Epidermal melanocyte (primary cell): ENCODE data around the gene ABLIM3.

ENCODE experiments used
- DNase-seq: peaks from one replicate; pipeline ENCODE4 v3.0.0; 2011; ENCODE audit warnings: low spot score; ENCODE audit not compliant: insufficient read length

Gene ABLIM3

DNA sequence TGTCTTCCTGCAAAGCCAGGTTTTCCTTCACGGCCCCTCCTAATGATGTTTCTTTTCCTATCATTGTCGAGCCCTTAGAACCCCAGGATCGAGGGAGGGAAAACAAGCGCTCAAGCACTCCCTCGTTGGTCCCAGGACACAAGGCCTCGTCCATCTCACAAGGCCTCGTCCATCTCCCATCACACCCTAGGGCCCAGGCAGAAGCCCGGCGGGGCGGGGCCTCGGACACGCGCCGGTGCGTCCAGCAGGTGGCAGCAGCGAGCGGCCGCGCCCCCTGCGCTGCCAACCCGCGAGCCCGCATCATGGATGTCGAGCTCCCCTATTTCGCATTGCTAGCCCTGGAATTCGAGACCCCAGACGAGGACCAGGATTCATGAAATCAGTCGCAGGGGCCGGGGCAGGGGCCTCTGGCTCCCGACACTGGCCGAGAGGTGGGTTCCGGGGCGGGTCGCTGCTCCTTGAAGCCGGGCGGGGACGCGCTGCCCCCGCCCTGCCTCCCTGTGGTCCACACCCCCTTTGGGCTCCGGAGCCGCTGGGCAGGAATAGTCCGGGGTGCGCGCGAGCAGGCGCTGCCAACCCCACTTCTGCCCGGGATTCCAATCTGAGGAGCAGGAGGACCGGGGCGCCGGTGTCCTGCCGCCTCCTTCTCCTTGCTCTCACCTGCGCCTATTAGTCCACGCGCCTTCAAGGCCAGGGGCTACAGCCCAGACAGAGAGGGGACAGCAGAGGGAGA is at the start of gene ABLIM3:
ABLIM3 (plus strand) TSS at position 270 of the 733 bp plus-strand sequence. CDS start 603 bp downstream, outside the sequence.
- peak; percentile 65 for DNase-seq

DNA sequence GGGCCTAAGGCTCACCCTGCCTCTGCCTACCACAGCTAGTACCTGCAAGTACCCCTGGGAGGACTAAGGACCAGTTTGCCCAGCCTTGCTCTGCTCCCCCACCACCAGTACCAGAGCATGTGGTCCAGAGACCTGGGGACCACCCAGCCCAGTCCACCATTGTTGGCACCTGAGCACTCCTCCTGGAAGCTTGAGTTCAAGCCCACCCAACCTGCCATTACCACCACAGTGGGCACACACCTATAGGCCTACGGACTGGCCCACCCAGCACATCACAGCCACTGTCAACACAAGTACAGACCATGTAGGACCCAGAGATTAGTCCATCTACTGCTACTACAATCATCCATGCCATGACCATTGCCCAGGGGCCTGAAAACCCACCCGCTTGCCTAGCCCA is 47.7 kb upstream of the ABLIM3 start:
- DNase-seq: no peak

DNA sequence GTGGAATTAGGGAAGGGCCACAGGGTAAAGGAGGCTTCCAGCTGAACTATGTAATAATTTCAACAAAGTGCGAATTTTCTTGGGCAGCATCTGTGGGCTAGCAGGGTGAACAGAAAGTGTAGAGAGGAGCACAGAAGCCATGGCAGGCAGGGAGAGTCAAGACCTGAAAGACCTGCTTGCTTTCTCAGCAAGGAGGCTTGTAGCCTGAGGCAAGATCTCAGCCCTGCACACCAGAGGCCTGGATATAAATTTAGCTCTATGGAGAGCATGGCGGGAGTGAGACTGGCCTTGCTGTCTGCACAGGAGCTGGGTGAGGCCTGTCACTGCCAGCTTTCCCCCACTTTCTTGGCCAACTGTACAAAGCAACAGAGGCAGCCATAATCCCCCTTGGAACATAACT is 46.3 kb upstream of the ABLIM3 start:
- DNase-seq: no peak

DNA sequence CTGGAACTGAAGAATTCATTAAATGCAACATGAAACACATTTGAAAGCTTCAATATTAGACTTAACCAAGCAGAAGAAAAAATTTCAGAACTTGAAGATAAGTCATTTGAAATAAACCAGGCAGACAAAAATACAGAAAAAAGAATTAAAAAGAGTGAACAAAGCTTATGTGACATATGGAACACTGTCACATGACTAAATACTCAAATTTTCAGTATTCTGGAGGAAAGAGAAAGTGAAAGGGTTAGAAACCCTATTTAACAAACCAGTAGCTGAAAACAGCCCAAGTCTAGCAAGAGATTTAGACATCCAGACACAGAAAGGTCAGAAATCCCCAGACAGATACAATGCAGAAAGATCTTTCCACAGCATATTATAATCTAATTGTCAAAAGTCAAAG is 41.4 kb upstream of the ABLIM3 start:
- no peak for DNase-seq

DNA sequence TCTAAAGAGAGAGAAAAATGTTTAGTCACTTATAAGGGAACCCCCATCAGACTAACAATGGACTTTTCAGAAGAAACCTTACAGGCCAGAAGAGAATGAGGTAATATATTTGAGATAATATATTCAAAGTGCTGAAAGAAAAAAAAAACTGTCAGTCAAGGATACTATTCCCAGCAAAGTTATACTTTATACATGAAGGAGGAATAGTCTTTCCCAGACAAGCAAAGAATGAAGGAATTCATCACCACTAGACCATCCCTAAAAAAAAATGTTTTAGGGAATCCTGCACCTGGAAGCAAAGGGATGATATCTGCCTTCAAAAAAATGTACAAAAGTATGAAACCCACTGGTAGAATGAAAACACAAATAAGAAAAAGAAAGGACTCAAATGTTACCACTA is 41.0 kb upstream of the ABLIM3 start:
- no peak for DNase-seq

DNA sequence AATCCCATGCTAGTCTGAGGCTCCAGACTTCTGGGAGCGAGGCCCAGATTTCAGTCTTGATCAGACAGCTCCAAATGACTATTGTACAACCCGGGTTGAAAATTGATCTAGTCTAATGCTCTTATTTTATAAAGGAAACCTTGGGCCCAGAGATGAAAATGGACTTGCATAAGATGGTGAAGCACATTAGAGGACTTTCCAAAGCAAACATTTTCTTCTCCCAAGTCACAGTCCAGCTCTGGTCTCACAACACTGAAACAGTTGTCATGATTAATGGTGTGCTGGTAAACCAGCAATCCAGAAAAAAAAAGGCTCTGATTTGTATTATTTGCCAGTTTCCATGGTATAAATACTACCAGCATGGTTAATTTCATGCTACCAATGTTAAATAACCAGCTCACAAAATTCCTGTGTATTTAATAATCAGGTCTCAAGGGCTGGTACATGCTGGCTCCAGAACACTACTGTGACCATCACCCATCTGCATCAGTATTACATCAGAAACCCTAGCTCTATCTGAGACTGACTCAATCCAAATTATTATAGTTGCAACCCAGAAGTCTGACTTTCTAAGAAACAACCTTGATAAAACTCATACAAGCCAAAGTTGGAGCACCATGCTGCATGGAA is 32.5 kb upstream of the ABLIM3 start:
- DNase-seq: no peak

DNA sequence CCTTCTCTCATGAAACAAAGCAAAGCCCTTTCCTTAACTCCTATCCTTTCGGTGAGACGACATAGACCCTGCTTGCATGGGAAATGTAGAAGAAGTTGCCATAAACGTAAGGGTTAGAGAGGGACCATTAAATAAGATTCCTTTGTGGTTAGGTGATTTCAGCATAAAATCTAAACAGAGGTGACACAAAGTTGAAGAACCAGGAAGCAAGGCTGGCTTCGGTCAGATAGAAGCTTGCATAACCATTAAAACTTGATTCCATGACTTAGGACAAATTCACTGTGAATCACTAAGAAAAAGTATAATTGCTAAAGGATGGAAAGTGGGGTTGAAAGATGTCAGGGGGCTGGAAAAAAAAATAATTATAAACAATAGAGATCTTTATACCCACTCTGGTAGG is 30.9 kb upstream of the ABLIM3 start:
- DNase-seq: no peak

DNA sequence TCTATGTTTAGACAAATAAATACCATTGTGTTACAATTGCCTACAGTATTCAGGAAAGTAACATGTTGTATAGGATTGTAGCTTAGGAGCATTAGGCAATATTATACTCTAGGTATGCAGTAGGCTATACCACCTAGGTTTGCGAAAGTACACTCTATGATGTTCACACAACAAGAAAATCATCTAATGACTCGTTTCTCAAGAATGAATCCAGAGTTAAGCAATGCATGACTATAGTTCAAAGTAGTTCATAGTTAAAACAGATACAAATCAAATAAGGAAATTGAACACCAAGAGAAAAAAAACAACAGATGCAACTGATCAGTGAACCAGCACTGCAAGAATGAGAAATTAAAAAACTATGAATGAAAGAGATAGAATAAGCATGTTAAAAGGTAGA is 27.6 kb upstream of the ABLIM3 start:
- no peak for DNase-seq

DNA sequence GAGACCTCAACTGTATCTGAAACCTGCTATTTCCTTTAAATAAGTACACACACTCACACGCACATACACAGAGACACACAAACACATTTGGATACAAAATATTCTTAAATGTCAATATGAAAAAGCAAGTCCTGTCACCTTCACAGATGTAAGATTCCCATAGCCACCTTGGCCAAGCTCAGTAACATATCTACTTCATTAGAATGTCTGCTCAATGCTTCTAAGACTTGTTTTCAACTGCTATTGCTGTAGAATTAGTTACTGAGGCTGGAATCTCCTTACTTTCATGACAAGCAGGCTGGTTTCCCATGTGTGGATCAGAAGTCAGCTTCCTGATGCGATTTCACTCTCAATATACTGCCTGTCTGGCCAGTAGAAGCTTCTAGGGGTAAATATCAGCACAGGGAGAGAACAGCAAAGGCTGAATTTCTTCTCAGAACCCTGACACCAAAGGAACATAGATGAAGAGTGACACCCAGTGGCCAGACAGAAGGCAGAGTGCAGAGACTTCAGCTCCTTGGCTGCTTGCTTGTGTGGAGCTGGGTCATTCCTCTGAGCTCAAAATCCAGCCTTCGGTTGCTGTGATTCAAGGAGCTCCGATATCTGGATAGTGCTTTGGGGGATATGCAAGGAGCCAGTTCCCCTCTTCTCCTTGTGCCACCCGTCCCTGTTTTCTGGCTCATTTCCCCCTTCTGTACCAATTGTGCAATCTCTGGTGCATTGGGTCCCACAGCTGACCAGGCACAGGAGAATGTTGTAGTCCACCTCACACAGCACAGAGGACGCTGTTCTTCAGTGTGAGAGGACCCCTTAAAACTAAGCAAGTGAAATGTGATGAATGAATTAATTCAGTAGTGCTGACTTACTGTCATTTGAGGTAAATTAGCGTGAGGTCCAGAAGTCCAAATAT is 26.6 kb upstream of the ABLIM3 start:
- DNase-seq: peak; percentile 51

DNA sequence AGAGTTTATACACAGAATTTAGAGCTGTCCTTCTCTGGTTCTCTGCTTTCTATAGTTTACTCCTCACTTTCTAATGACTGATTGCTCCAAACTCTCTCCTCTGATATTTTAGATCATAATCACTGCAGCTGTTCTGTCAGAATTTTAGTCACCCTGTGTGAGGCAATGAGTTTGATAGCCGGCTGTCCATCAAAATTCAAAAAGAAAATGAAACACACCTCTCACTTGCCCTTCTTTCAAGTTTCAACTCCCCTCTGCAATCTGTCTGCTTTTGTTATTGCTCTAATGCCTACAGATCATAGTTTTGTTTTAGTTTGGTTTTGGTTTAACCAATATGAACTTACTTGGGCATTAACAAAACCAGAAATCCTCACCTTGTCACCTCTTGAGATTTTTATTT is 23.3 kb upstream of the ABLIM3 start:
- no peak for DNase-seq

DNA sequence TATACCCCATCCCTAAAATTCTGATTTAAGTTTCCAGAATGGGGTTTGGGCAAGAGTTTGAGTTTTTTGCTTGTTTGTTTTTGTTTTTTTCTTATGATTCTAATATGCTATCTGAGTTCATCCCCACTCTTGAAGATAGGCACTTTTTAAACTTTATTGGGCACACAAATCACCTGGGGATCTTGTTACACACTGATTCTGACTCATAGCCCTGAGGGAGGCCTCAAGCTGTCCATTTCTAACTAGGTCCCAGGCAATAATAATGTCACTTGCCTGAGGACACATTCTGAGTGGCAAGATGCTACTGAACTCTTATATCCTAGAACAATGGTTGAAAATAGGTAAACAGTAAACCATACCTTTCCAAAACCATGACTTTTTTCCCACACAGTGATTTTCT is 22.8 kb upstream of the ABLIM3 start:
- no peak for DNase-seq

DNA sequence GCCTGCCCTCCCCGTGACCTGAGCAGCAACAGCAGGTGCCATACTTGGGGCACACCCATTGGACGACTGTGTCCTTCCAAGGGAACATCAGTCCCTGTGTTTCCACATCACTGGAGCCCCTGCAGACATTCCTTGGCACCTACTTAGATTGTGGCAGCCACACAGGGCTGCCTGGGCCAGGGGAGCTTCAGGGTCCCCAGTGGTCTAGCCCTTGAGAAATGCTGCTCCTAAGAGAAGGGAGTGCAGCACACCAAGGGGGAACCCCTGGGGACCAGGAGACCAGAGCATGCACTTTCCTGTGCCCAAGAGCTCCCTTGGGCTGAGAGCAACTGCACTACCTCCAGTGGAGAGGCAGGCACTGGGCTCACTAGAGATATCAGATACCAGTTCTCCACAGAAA is 20.1 kb upstream of the ABLIM3 start:
- no peak for DNase-seq

DNA sequence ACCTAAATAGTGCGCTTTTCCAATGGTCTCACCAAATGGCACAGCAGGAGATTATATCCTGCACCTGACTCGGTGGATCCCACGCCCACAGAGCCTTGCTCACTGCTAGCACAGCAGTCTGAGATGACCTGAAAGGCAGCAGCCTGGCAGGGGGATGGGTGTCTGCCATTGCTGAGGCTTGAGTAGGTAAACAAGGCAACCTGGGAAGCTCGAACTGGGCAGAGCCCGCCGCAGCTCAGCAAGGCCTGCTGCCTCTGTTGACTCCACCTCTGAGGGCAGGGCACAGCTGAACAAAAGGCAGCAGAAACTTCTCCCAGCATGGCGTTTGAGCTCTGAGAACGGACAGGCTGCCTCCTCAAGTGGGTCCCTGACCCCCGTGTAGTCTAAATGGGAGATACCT is 18.1 kb upstream of the ABLIM3 start:
- DNase-seq: no peak

DNA sequence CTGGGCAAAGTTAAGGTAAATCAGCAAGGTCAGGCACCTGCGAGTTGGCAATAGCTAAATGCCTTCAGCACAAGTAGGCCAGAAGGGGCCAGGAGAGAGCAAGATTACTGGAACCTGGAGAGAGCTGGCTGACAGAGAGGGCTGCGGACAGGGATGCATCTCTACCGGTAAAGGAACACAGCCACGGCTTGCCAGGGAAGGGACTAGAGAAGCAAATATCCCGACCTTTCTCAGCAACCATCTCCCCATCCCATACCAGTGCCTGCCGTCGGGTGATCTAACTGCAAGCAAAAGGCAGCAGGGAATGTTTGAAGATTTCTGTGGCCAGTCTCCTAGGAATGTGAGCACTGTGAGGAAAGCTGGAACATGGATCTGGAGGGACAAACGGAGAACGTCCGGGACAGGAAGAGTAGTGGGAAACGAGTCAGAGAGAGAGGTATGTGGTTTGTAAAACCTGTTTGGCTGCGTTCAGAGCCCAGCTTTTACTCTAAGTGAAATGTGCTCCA is 15.9 kb upstream of the ABLIM3 start:
- DNase-seq: no peak

DNA sequence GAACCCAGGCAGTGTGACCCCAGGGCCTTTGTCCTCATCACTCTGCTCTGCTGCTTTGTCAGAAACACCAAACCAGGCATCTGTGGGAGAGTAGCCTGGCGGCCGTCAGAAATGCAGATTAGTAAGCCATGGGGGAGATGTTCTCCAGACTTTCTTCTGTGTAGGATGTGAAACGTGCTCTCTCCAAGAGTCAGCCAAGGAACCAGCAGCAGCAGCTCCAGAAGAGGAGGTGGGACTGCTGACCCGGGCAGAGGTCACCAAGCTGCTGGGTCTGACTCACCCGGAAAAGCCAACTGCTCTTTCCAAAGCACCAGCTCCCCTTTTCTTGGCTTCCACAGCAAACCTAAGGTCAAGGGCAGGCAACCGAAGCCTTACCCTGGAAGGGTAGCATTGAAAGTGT is 14.4 kb upstream of the ABLIM3 start:
- no peak for DNase-seq

DNA sequence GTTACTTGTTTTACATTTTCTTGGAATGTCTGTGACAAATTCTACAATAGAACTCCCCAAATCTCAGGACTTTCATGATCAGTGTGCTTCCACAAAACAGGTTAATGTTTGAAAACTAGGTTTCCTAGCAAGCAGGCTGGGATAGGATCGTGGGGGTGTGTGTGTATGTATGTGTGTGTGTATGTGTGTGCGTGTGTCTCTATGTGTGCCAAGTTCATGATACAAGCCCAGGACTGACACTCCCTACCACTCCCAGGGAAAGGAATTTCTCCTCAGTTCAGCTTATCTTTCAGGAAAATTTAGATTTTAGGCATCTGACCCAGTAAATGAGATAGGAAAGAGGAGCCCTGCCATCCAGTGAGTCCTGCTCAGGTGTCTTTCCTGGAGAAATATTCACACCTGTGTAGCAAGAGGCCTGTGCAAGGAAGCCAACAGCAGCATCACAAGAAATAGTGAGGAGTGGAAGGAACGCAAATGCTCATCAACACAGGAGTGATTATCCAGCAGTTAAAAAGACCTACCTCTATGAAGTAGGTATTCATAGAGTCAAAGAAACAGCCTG is 13.8 kb upstream of the ABLIM3 start:
- DNase-seq: no peak

DNA sequence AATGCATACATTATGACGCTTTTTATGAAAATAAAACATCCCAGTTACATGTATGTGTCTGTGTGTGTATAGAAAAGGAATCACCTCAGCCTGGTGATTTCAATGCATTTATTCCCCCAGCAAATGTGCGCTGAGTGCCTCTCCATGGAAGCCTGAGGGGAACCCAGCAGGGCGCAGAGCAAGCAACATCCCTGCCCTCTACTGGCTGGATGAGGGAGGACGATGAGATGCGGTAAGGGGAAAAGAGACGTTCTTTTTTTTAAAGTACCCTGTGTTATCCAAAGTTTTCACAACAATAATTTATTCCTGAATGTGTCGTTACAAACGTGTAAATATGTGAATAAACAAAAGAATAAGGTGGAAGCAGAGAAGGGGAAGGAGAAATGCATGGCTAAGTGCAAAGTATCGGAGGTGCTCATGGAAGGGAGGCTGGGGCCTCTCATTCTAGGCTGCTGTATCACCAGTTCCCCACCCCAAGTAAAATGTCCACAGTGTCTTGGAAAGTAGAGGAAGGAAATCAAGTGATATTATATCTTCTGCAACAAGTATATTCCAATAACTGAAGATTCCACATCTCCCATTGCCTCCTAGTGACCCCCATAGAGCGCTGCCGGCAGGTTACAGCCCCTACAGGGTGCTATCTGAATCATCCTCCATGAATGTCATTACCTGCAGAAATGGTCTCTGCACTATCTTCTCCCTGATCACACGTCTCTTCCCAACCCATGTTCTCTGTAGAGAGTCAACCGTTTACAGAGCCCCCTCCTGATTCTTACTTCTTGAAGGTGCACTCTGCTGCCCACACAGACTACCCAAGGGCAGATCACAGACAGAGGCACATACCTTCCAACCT is 13.0 kb upstream of the ABLIM3 start:
- peak; percentile 62 for DNase-seq

DNA sequence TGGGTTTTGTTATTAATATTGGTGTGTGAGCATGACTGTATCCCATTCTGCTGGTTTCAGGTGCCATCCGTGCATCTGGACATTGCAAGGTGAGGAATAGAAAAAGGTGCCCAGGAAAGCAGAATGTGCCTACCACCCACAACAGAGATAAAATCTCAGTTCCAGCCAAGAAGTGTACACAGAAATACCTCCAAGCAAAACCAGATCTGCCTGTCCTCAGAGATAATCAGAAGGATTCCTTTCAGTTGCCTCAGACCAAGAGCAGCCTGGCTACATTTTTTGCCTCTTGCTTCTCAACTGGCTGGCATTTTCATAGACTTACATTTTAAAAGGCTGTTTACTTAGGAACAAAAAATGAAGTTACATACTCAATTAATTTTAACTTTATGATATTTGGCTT is 12.1 kb upstream of the ABLIM3 start:
- no peak for DNase-seq

DNA sequence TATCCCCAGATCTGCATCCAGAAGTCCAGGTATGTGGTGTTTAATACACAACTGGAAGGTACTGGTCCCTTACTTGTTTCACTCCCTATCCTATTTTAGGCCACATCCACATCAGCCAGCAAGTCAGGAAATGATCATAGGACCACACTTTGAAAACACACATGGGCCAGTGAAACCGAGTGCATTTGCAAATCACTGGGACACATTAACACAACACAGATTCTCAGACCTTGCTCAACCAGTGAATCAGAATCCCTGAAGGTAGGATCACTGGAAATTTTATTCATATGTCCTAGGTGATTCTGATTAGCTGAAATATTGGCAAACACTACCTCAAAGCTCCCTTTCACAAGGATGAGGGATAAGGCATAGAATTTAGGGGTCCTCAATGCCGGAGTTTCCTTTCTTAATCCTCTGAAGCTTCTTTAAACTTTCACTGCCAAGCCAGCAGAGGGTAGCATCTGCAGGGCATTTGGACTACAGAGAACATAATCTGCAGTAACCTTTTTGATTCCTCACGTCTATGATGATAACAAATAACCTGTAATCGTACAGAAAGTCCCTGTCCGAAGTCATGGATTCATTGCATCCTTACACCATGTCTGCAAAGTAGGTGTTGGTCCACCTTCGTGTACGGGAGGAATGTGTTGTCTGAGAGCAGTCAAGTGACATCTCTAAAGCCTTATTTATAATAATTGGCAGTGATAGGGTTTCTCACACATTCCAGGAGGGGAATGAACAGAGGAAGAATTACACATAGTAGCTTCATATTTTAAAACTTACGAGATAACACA is 11.0 kb upstream of the ABLIM3 start:
- no peak for DNase-seq

DNA sequence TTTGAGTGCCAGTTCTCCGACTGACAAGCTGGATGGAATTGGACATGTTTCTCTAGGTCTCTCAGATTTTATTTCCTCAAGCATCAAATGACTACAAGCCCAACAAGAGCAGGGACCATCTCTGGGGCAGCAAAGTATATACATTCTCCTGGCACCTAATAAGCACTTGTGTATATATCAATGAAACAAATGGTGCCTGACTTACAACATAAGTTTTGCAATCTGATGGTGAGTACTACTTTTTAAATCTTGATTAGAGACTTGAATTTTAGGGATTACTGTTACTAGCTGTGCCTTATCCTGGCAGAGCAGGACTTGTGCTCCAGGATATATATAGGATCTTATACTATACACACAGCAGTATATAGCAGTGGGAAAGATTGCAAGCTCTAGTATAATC is 8.8 kb upstream of the ABLIM3 start:
- no peak for DNase-seq
